Omental fat pad (tissue), 4 donors: Measurements from ENCODE around the gene ZNF341. TPM values are rescaled to one million over a fixed set of nuclear protein-coding genes. Genes with fewer than 3 reads are reported as not detected.

ENCODE experiments used
- ATAC-seq: fragments of 150-250 bp; one replicate; pipeline ENCODE4 v1.9.1; 2016; ENCODE audit warnings: mild to moderate bottlenecking, moderate library complexity; ENCODE audit not compliant: low FRiP score
- DNase-seq: peaks from one replicate; pipeline ENCODE4 v3.0.0-alpha.2; 2019; ENCODE audit warnings: low spot score
- CTCF ChIP-seq, 3 donors: fragments of 450-650 bp; IDR thresholded peaks; one replicate each; pipeline ENCODE4 v1.5.1; 2016 to 2017; ENCODE audit warnings: antibody characterized with exemption in 3 of 3, mild to moderate bottlenecking in 3 of 3, moderate library complexity in 2 of 3
- total RNA-seq, 4 donors: library from RNA; depleted of rRNA; stranded (reverse); fragments of >200 nt; gene quantifications; one replicate each; pipeline ENCODE4 v1.1.0, GENCODE V29; 2016

The ZNF341 gene
- total RNA-seq, 4 donors from 2014 or later, result 1.6 to 2.3 (median 2.0) TPM

- DNase-seq (no peak), ATAC-seq (no peak)
- TF ChIP-seq CTCF (IDR thresholded peaks at IDR 0.05), result no peak
These were observed 28.2 kb upstream of the ZNF341 start for GRCh38 chr20:33703498-33704137.

- TF ChIP-seq CTCF (IDR thresholded peaks at IDR 0.05), result no peak
These were observed 27.4 kb upstream of the ZNF341 start for GRCh38 chr20:33704197-33704924.

GRCh38 chr20:33707668-33708067 is 24.1 kb upstream of the ZNF341 start:
- no peak for ATAC-seq
- no peak for DNase-seq
- no peak for TF ChIP-seq CTCF (IDR thresholded peaks at IDR 0.05)

More at GRCh38 chr20:33704197-33704924, 27.4 kb upstream of the ZNF341 start:
- ATAC-seq, result no peak
- no peak for DNase-seq

DNA sequence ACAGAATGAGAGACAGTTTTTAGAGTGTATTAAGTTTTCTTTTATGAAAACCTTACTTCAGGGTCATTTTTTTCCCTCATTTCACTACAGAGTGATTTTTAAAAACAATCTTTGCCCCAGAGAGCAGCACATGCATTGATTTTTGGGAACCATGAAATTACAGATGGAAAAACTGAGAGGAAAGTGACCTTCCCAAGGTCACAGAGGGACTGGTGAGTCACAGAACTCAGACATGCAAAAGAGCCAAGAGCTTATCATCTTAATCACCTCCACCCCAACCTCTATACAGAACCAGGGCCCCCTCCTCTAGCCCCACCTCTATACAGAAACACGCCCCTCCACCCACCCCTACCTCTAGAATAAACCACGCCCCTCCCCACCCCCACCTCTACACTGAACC is 22.4 kb upstream of the ZNF341 start:
- ATAC-seq (no peak), DNase-seq (no peak)
- no peak for TF ChIP-seq CTCF (IDR thresholded peaks at IDR 0.05)

DNA sequence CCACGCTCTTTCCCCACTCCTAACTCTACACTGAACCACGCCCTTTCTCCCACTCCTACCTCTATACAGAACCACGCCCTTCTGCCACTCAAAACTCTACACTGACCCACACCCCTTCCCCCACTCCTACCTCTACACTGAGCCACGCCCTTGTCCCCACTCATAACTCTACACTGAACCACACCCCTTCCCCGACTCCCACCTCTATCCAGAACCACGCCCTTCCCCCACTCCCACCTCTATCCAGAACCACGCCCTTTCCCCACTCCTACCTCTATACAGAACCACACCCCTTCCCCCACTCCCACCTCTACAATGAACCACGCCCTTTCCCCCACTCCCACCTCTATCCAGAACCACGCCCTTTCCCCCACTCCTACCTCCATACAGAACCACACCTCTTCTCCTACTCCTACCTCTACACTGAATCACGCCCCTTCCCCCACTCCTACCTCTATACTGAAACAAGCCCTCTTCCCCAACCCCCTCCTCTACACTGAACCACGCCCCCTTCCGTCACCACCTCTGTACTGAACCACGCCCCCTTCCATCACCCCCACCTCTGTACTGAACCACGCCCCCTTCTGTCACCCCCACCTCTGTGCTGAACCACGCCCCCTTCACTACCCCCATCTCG is 21.8 kb upstream of the ZNF341 start:
- no peak for TF ChIP-seq CTCF (IDR thresholded peaks at IDR 0.05)
- no peak for ATAC-seq
- no peak for DNase-seq

DNA sequence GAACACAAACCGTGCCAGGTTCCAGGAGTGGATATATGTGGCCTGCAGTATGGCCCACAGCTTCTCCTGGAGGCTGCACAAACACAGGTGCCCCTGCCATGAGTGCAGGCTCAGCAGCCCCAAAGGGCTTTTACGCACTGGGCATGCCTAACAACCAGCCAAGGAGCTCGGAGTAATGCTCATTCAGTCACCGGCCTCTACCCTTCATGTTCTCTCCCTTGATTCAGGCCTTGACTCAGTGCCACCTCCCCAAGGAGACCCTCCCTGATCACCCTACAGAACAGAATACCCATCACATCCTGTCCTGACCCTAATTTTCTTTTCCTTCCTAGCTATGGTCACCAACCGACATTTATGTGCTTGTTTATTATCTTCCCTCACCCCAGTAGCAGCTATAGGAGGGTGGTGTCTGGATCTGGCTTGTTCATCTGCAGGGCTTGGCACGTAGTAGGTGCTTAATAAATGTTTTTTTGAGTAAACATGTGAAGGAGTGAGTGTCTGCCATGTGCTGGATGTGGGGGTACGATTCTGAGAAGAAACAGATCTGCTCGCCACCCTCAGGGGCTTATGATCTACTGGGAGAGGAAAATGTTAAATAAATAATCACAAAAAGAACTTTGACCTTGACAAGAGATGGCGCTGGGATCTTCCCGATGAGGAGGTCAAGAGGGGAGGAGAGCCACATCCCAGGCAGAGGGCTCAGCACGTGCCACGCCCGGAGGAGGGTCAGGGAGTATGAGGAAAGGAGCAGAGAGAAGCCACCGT is 20.9 kb upstream of the ZNF341 start:
- no peak for TF ChIP-seq CTCF (IDR thresholded peaks at IDR 0.05)
- ATAC-seq (no peak), DNase-seq (no peak)
